Left kidney (tissue), 2 donors: Measurements from ENCODE around the gene EDN2. TPM values are rescaled to one million over a fixed set of nuclear protein-coding genes. Genes with fewer than 3 reads are reported as not detected.
A peak's percentile ranks its signal among the peaks of the same experiment; 100 is the strongest.

Experiments
- DNase-seq: peaks from one replicate; pipeline ENCODE4 v3.0.0-alpha.2; 2013
- polyA plus RNA-seq: library from polyadenylated mRNA; unstranded; fragments of 120-200 nt; gene quantifications from one replicate; pipeline ENCODE4 v1.2.1, GENCODE V29; 2013; ENCODE audit not compliant: insufficient read length

The EDN2 gene
- polyA plus RNA-seq, 1 donor = 2.1 TPM

- no peak for DNase-seq
These were observed 47.5 kb downstream of the EDN2 start for GRCh38 chr1:41437011-41437355.

GRCh38 chr1:41436281-41437010, 48.0 kb downstream of the EDN2 start:
- DNase-seq = no peak

- peak; percentile 34 for DNase-seq
These were observed 48.8 kb downstream of the EDN2 start for GRCh38 chr1:41435570-41436178.

- no peak for DNase-seq
These were observed 49.6 kb downstream of the EDN2 start for GRCh38 chr1:41434748-41435449.

- no peak for DNase-seq
These were observed 50.2 kb downstream of the EDN2 start for GRCh38 chr1:41434306-41434705.

GRCh38 chr1:41433501-41433900, 51.0 kb downstream of the EDN2 start:
- DNase-seq = no peak

GRCh38 chr1:41432481-41433280, 51.8 kb downstream of the EDN2 start:
- peak; percentile 35 for DNase-seq

- DNase-seq = no peak
These were observed 52.8 kb downstream of the EDN2 start for GRCh38 chr1:41431490-41432350.

- no peak for DNase-seq
These were observed 53.9 kb downstream of the EDN2 start for GRCh38 chr1:41430582-41430981.

GRCh38 chr1:41430069-41430468, 54.4 kb downstream of the EDN2 start:
- no peak for DNase-seq

- no peak for DNase-seq
These were observed 54.8 kb downstream of the EDN2 start for GRCh38 chr1:41429641-41430035.

Other genes with a start within 250 kb of the EDN2 start
- 49.8 TPM for gene SCMH1, start 242.4 kb downstream of the EDN2 start, polyA plus RNA-seq
- gene FOXO6, start 123.2 kb downstream of the EDN2 start, polyA plus RNA-seq = 1.2 TPM